ENCODE results near the gene TMEM40.

TMEM40 gene

DNA sequence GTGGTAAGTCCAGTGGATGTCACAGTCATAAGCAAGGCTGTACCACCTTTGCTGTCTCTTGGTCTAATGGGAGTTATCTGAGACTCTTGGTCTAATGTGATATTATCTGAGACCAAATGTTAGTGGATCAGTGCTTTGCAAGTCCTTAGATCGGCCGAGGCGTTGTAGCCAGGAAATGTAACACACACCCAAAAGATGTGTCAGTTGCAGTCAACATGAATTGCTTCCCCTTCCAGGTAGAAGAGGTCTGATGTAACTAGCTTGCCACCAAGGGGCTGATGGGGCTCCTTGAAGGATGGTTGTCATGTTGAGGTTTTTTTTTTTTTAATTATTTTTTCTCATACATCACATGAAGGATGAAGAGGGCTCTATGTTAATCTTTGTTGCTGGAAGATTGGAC, 49.7 kb downstream of the TMEM40 start:
- H3K4me3 ChIP-seq (ENCODE audit: insufficient read depth in 1 of 2, low read depth in 1 of 2, low read length in 2 of 2), result no peak overlapping the region
- 92% methylated on average over 3 of the region's 3 CpGs for WGBS
- H3K79me1 ChIP-seq (replicated peaks; ENCODE audit: low read length, poor library complexity, severe bottlenecking), result no peaks in the 10 kb centered on the region
- no peak for DNase-seq
- H2BK120ac ChIP-seq (ENCODE audit: low read depth, low read length), result no peak overlapping the region
- H3K4me1 ChIP-seq (ENCODE audit: control insufficient read depth, insufficient read depth, low read depth, low read length), result peaks cover 2% of the 10 kb centered on the region
- no peak overlapping the region for H3K23ac ChIP-seq (ENCODE audit: low read length in 2 of 2)
- H2BK12ac ChIP-seq (ENCODE audit: low read length in 2 of 2), result no peak overlapping the region
- H2BK15ac ChIP-seq (ENCODE audit: low read depth, poor library complexity, severe bottlenecking), result no peak overlapping the region
- no peak overlapping the region for H2AK5ac ChIP-seq (ENCODE audit: low read length, severe bottlenecking)
- no peak overlapping the region for H4K91ac ChIP-seq (ENCODE audit: low read length)
- H3K9ac ChIP-seq (ENCODE audit: low read length), result no peak overlapping the region
- H3K18ac ChIP-seq (ENCODE audit: low read depth in 1 of 2, low read length in 2 of 2), result no peak overlapping the region
- no peak overlapping the region for H2AFZ ChIP-seq (ENCODE audit: low read depth, low read length)
- H3K4me2 ChIP-seq (ENCODE audit: low read length, poor library complexity, severe bottlenecking), result no peak overlapping the region
- H3K9me3 ChIP-seq (ENCODE audit: control insufficient read depth, low read length), result no peaks in the 10 kb centered on the region
- H2BK5ac ChIP-seq (ENCODE audit: low read depth, low read length, poor library complexity, severe bottlenecking), result no peak overlapping the region
- no peak overlapping the region for H3K14ac ChIP-seq (ENCODE audit: low read length in 2 of 2)
- no peak overlapping the region for H3K27ac ChIP-seq (ENCODE audit: low read length, poor library complexity, severe bottlenecking)
- no peak overlapping the region for H4K8ac ChIP-seq (ENCODE audit: low read length)
- no peaks in the 10 kb centered on the region for H3K36me3 ChIP-seq (ENCODE audit: control insufficient read depth in 1 of 2, insufficient read depth in 2 of 2, low read depth in 1 of 2, low read length in 2 of 2)
- no peak overlapping the region for H3K4ac ChIP-seq (ENCODE audit: low read depth in 1 of 2, low read length in 2 of 2)
- peaks cover 5 to 65% of the 10 kb centered on the region in 2 experiments for H3K27me3 ChIP-seq (ENCODE audit: control insufficient read depth in 1 of 2, insufficient read depth in 1 of 2, low read length in 2 of 2)

DNA sequence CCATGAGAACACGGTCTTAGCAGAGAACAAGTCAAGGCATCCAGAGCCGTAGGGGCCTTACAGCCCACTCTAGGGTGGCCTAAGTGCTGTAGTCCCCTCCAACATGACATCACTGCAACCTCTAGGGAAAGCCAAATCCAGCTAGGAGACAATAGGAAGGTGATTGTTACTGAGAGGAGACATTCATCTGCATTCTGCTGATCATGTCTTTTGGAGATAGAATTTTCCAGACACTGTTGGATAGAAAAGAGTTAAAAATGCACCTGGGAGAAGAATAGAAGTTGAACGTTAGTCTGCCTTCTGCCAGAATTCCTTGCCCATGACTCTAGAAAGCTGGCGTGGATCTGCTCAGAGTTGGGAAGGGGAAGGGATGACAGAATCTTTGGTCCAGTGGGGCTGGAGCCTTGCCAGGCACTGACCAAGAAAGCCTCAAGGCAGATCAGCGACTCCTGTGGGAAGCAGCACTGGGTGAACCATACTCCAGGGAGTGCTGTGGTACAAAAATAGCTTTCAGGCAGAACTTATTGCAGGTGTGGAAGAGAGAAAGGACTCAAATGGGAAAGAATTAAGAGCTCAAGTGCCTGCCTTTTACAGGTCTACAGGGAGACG, 50.4 kb downstream of the TMEM40 start:
- Histone ChIP-seq H3K79me1 (replicated peaks; ENCODE audit: low read length, poor library complexity, severe bottlenecking) (no peaks in the 10 kb centered on the region), H4K8ac (ENCODE audit: low read length) (no peak overlapping the region), H2AFZ (ENCODE audit: low read depth, low read length) (no peak overlapping the region), H3K4ac (ENCODE audit: low read depth in 1 of 2, low read length in 2 of 2) (no peak overlapping the region), H3K36me3 (ENCODE audit: control insufficient read depth in 1 of 2, insufficient read depth in 2 of 2, low read depth in 1 of 2, low read length in 2 of 2) (no peaks in the 10 kb centered on the region), H2BK12ac (ENCODE audit: low read length in 2 of 2) (no peak overlapping the region), H2AK5ac (ENCODE audit: low read length, severe bottlenecking) (no peak overlapping the region), H2BK15ac (ENCODE audit: low read depth, poor library complexity, severe bottlenecking) (no peak overlapping the region), H4K91ac (ENCODE audit: low read length) (no peak overlapping the region), H3K23ac (ENCODE audit: low read length in 2 of 2) (no peak overlapping the region), H2BK5ac (ENCODE audit: low read depth, low read length, poor library complexity, severe bottlenecking) (no peak overlapping the region), H3K18ac (ENCODE audit: low read depth in 1 of 2, low read length in 2 of 2) (no peak overlapping the region), H3K4me2 (ENCODE audit: low read length, poor library complexity, severe bottlenecking) (no peak overlapping the region), H3K4me1 (ENCODE audit: control insufficient read depth, insufficient read depth, low read depth, low read length) (peaks cover 2% of the 10 kb centered on the region), H3K9me3 (ENCODE audit: control insufficient read depth, low read length) (no peaks in the 10 kb centered on the region), H3K27me3 (ENCODE audit: control insufficient read depth in 1 of 2, insufficient read depth in 1 of 2, low read length in 2 of 2) (peaks cover 5 to 67% of the 10 kb centered on the region in 2 experiments), H3K14ac (ENCODE audit: low read length in 2 of 2) (no peak overlapping the region), H3K4me3 (ENCODE audit: insufficient read depth in 1 of 2, low read depth in 1 of 2, low read length in 2 of 2) (no peak overlapping the region), H2BK120ac (ENCODE audit: low read depth, low read length) (no peak overlapping the region), H3K27ac (ENCODE audit: low read length, poor library complexity, severe bottlenecking) (no peak overlapping the region), H3K9ac (ENCODE audit: low read length) (no peak overlapping the region)
- DNase-seq, result peak; percentile 46
- 68% methylated on average over 5 of the region's 6 CpGs for WGBS

DNA sequence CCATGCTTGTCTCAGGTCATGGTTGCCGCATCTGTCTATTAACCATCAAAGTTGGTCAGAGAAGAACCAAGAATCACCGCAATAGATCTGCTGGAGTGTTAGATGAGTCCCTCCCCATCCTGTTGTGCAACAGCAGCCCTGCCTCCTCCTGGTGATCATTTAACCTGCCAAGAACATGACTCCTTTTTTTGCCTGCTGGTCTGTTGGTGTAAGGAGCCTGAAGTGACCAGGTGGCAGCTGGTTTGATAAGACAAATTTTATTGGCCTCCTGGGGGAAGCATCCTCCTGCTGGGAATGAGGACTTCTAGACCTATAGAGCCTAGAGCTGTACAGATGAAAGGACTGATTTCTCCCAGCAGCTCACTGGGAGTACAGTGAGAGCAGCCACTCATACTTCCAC, 51.6 kb downstream of the TMEM40 start:
- Histone ChIP-seq H3K36me3 (ENCODE audit: control insufficient read depth in 1 of 2, insufficient read depth in 2 of 2, low read depth in 1 of 2, low read length in 2 of 2) (no peaks in the 10 kb centered on the region), H3K4me2 (ENCODE audit: low read length, poor library complexity, severe bottlenecking) (no peak overlapping the region), H3K4me1 (ENCODE audit: control insufficient read depth, insufficient read depth, low read depth, low read length) (peaks cover 2% of the 10 kb centered on the region), H2BK120ac (ENCODE audit: low read depth, low read length) (no peak overlapping the region), H3K9ac (ENCODE audit: low read length) (no peak overlapping the region), H2BK5ac (ENCODE audit: low read depth, low read length, poor library complexity, severe bottlenecking) (no peak overlapping the region), H2BK12ac (ENCODE audit: low read length in 2 of 2) (no peak overlapping the region), H3K9me3 (ENCODE audit: control insufficient read depth, low read length) (no peaks in the 10 kb centered on the region), H3K79me1 (replicated peaks; ENCODE audit: low read length, poor library complexity, severe bottlenecking) (no peaks in the 10 kb centered on the region), H2BK15ac (ENCODE audit: low read depth, poor library complexity, severe bottlenecking) (no peak overlapping the region), H3K23ac (ENCODE audit: low read length in 2 of 2) (no peak overlapping the region), H3K14ac (ENCODE audit: low read length in 2 of 2) (no peak overlapping the region), H3K4me3 (ENCODE audit: insufficient read depth in 1 of 2, low read depth in 1 of 2, low read length in 2 of 2) (no peak overlapping the region), H3K4ac (ENCODE audit: low read depth in 1 of 2, low read length in 2 of 2) (no peak overlapping the region), H2AFZ (ENCODE audit: low read depth, low read length) (no peak overlapping the region), H3K27me3 (ENCODE audit: control insufficient read depth in 1 of 2, insufficient read depth in 1 of 2, low read length in 2 of 2) (peaks cover 5 to 67% of the 10 kb centered on the region in 2 experiments), H4K8ac (ENCODE audit: low read length) (no peak overlapping the region), H3K27ac (ENCODE audit: low read length, poor library complexity, severe bottlenecking) (no peak overlapping the region), H2AK5ac (ENCODE audit: low read length, severe bottlenecking) (no peak overlapping the region), H4K91ac (ENCODE audit: low read length) (no peak overlapping the region), H3K18ac (ENCODE audit: low read depth in 1 of 2, low read length in 2 of 2) (no peak overlapping the region)
- whole genome bisulfite sequencing, result 93% methylated on average over 2 of the region's 2 CpGs
- no peak for DNase-seq

DNA sequence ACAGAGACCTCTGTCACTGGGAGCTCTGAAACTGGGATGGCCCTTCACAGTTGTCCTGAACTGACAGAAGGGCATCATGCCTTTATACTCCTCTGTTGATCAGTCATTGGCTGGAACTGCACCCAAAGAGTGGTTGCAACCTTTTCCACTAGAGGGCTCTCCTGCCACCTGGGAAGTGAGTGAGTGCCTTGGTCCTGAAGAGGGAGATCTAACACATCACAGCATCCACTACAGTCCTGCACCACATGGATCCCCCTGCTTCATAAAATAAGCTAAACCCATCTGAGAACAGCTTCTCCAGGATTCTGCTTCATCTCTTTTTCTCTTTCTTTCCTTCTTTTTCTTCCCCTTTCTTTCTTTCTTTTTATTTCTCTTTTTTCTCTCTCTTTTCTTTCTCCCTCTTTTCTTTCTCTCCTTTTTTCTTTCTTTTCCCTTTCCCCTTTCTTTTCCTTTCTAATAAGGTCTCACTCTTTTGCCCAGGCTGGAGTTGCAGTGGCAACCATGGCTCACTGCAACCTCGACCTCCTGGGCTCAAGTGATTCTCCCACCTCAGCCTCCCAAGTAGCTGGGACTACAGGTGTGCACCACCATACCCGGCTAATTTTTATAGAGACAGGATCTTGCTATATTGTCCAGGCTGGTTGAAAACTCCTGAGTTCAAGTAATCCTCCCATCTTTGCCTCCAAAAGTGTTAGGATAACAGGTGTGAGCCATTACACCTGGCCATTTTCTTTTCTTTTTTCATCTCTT, 52.4 kb downstream of the TMEM40 start:
- 79% methylated on average over 1 of the region's 2 CpGs for WGBS

More for the DNA sequence above, 52.4 kb downstream of the TMEM40 start:
- no peak overlapping the region for H4K8ac ChIP-seq (ENCODE audit: low read length)
- H2BK15ac ChIP-seq (ENCODE audit: low read depth, poor library complexity, severe bottlenecking), result no peak overlapping the region
- H3K23ac ChIP-seq (ENCODE audit: low read length in 2 of 2), result no peak overlapping the region
- H4K91ac ChIP-seq (ENCODE audit: low read length), result no peak overlapping the region
- H3K4me3 ChIP-seq (ENCODE audit: insufficient read depth in 1 of 2, low read depth in 1 of 2, low read length in 2 of 2), result no peak overlapping the region
- H3K9ac ChIP-seq (ENCODE audit: low read length), result no peak overlapping the region
- H3K36me3 ChIP-seq (ENCODE audit: control insufficient read depth in 1 of 2, insufficient read depth in 2 of 2, low read depth in 1 of 2, low read length in 2 of 2), result no peaks in the 10 kb centered on the region
- peaks cover 5 to 63% of the 10 kb centered on the region in 2 experiments for H3K27me3 ChIP-seq (ENCODE audit: control insufficient read depth in 1 of 2, insufficient read depth in 1 of 2, low read length in 2 of 2)
- H3K4me2 ChIP-seq (ENCODE audit: low read length, poor library complexity, severe bottlenecking), result no peak overlapping the region
- no peak overlapping the region for H3K14ac ChIP-seq (ENCODE audit: low read length in 2 of 2)
- H3K79me1 ChIP-seq (replicated peaks; ENCODE audit: low read length, poor library complexity, severe bottlenecking), result no peaks in the 10 kb centered on the region
- DNase-seq, result peak; percentile 78
- H2BK5ac ChIP-seq (ENCODE audit: low read depth, low read length, poor library complexity, severe bottlenecking), result no peak overlapping the region
- no peak overlapping the region for H2BK120ac ChIP-seq (ENCODE audit: low read depth, low read length)
- H2AK5ac ChIP-seq (ENCODE audit: low read length, severe bottlenecking), result no peak overlapping the region
- H2BK12ac ChIP-seq (ENCODE audit: low read length in 2 of 2), result no peak overlapping the region
- peaks cover 2% of the 10 kb centered on the region for H3K4me1 ChIP-seq (ENCODE audit: control insufficient read depth, insufficient read depth, low read depth, low read length)
- no peak overlapping the region for H3K18ac ChIP-seq (ENCODE audit: low read depth in 1 of 2, low read length in 2 of 2)
- no peak overlapping the region for H2AFZ ChIP-seq (ENCODE audit: low read depth, low read length)
- H3K4ac ChIP-seq (ENCODE audit: low read depth in 1 of 2, low read length in 2 of 2), result no peak overlapping the region
- H3K9me3 ChIP-seq (ENCODE audit: control insufficient read depth, low read length), result no peaks in the 10 kb centered on the region
- no peak overlapping the region for H3K27ac ChIP-seq (ENCODE audit: low read length, poor library complexity, severe bottlenecking)
